ENCODE data around the gene OSGEPL1.

OSGEPL1 gene

GRCh38 chr2:189783451-189783926, 20.9 kb upstream of the OSGEPL1 start:
- TF ChIP-seq CTCF (IDR thresholded peaks at IDR 0.05; ENCODE audit: low read depth, low read length) (no peak), MYC (IDR thresholded peaks at IDR 0.05; ENCODE audit: low read depth, low read length) (no peak), POLR2A (IDR thresholded peaks at IDR 0.05; ENCODE audit: extremely low read depth, insufficient read length) (no peak)
- TF ChIP-seq, protein P1, sequence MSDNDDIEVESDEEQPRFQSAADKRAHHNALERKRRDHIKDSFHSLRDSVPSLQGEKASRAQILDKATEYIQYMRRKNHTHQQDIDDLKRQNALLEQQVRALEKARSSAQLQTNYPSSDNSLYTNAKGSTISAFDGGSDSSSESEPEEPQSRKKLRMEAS (IDR thresholded peaks at IDR 0.05; ENCODE audit: low read depth, low read length) = no peak
- H3K4me3 ChIP-seq (ENCODE audit: low read depth, low read length) = peak overlapping the region; percentile 76
- DNase-seq (ENCODE audit: low read depth) = peak; percentile 61

GRCh38 chr2:189782221-189782671, 19.7 kb upstream of the OSGEPL1 start:
- peak overlapping the region; percentile 76 for H3K4me3 ChIP-seq (ENCODE audit: low read depth, low read length)
- DNase-seq (ENCODE audit: low read depth) = peak; percentile 65
- TF ChIP-seq MYC (IDR thresholded peaks at IDR 0.05; ENCODE audit: low read depth, low read length) (no peak), POLR2A (IDR thresholded peaks at IDR 0.05; ENCODE audit: extremely low read depth, insufficient read length) (no peak), CTCF (IDR thresholded peaks at IDR 0.05; ENCODE audit: low read depth, low read length) (no peak)
- TF ChIP-seq, protein P1 (IDR thresholded peaks at IDR 0.05; ENCODE audit: low read depth, low read length) = no peak

DNA sequence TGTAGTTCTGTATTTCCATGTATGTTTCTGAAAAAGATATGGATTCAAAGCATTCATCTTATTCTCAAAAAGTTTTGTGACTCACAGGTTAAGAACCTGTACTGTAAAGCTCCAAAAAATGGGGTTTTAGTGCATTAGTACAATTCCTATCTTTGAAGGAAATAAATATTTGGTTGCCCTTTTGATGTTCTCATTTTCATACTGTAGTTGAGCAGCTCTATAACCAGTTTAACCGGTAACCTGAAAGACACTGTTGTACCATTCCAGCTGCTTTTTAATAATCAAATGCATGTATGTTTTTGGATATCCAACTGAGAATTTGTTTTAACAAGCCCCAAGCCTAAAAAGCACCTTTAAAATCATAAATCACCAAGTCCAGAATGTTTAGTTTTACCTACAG, 9.6 kb upstream of the OSGEPL1 start:
- no peak for DNase-seq (ENCODE audit: low read depth)
- TF ChIP-seq MYC (IDR thresholded peaks at IDR 0.05; ENCODE audit: low read depth, low read length) (no peak), CTCF (IDR thresholded peaks at IDR 0.05; ENCODE audit: low read depth, low read length) (no peak), POLR2A (IDR thresholded peaks at IDR 0.05; ENCODE audit: extremely low read depth, insufficient read length) (no peak)
- TF ChIP-seq, protein P1 (IDR thresholded peaks at IDR 0.05; ENCODE audit: low read depth, low read length) = no peak
- no peak overlapping the region for H3K4me3 ChIP-seq (ENCODE audit: low read depth, low read length)

GRCh38 chr2:189770590-189771322, 8.2 kb upstream of the OSGEPL1 start:
- DNase-seq (ENCODE audit: low read depth) = no peak
- H3K4me3 ChIP-seq (ENCODE audit: low read depth, low read length) = no peak overlapping the region
- TF ChIP-seq CTCF (IDR thresholded peaks at IDR 0.05; ENCODE audit: low read depth, low read length) = no peak
- TF ChIP-seq, protein P1 (IDR thresholded peaks at IDR 0.05; ENCODE audit: low read depth, low read length) = no peak
- TF ChIP-seq MYC (IDR thresholded peaks at IDR 0.05; ENCODE audit: low read depth, low read length) = no peak
- TF ChIP-seq POLR2A (IDR thresholded peaks at IDR 0.05; ENCODE audit: extremely low read depth, insufficient read length) = no peak

GRCh38 chr2:189763908-189764661, 1.5 kb upstream of the OSGEPL1 start:
- peak overlapping the region; percentile 97 for H3K4me3 ChIP-seq (ENCODE audit: low read depth, low read length)

More at GRCh38 chr2:189763908-189764661, 1.5 kb upstream of the OSGEPL1 start:
- no peak for TF ChIP-seq CTCF (IDR thresholded peaks at IDR 0.05; ENCODE audit: low read depth, low read length)
- no peak for TF ChIP-seq MYC (IDR thresholded peaks at IDR 0.05; ENCODE audit: low read depth, low read length)
- no peak for TF ChIP-seq POLR2A (IDR thresholded peaks at IDR 0.05; ENCODE audit: extremely low read depth, insufficient read length)
- TF ChIP-seq, protein P1 (IDR thresholded peaks at IDR 0.05; ENCODE audit: low read depth, low read length) = no peak
- peak; percentile 21 for DNase-seq (ENCODE audit: low read depth)

Data from NB4 (cell line).